HEK293 (cell line): ENCODE results near the gene MSMO1.

Experiments
- AEBP2 ChIP-seq: fragments of 450-650 bp; formaldehyde crosslinking; IDR thresholded peaks from 2 replicates; pipeline ENCODE4 v1.5.1; 2016; ENCODE audit warnings: missing biosample characterization, missing genetic modification characterization, borderline replicate concordance
- KLF1 ChIP-seq: fragments of 450-650 bp; formaldehyde crosslinking; IDR thresholded peaks from 2 replicates; pipeline ENCODE4 v1.5.1; 2016; ENCODE audit warnings: missing biosample characterization, missing genetic modification characterization
- KLF16 ChIP-seq: fragments of 450-650 bp; formaldehyde crosslinking; IDR thresholded peaks from 2 replicates; pipeline ENCODE4 v1.5.1; 2017; ENCODE audit warnings: missing biosample characterization, missing genetic modification characterization
- KLF17 ChIP-seq: fragments of 450-650 bp; formaldehyde crosslinking; IDR thresholded peaks from 2 replicates; pipeline ENCODE4 v1.5.1; 2016; ENCODE audit warnings: missing biosample characterization, missing genetic modification characterization
- REPIN1 ChIP-seq: fragments of 450-650 bp; formaldehyde crosslinking; IDR thresholded peaks from 2 replicates; pipeline ENCODE4 v1.5.1; 2017; ENCODE audit warnings: missing biosample characterization, missing genetic modification characterization, low read depth
- SCRT1 ChIP-seq: fragments of 450-650 bp; formaldehyde crosslinking; IDR thresholded peaks from 2 replicates; pipeline ENCODE4 v1.5.1; 2016; ENCODE audit warnings: missing biosample characterization, missing genetic modification characterization, borderline replicate concordance
- SP7 ChIP-seq: fragments of 450-650 bp; formaldehyde crosslinking; IDR thresholded peaks from 2 replicates; pipeline ENCODE4 v1.5.1; 2016; ENCODE audit warnings: missing biosample characterization, missing genetic modification characterization
- ZBTB48 ChIP-seq: fragments of 450-650 bp; formaldehyde crosslinking; IDR thresholded peaks from 2 replicates; pipeline ENCODE4 v1.5.1; 2016; ENCODE audit warnings: missing biosample characterization, missing genetic modification characterization
- ZNF140 ChIP-seq: fragments of 450-650 bp; formaldehyde crosslinking; IDR thresholded peaks from 2 replicates; pipeline ENCODE4 v1.5.1; 2016; ENCODE audit warnings: missing biosample characterization, missing genetic modification characterization
- ZNF169 ChIP-seq: fragments of 450-650 bp; formaldehyde crosslinking; IDR thresholded peaks from 2 replicates; pipeline ENCODE4 v1.5.1; 2016; ENCODE audit warnings: missing biosample characterization, missing genetic modification characterization
- ZNF18 ChIP-seq: fragments of 450-650 bp; formaldehyde crosslinking; IDR thresholded peaks from 2 replicates; pipeline ENCODE4 v1.5.1; 2016; ENCODE audit warnings: missing biosample characterization, missing genetic modification characterization
- ZNF23 ChIP-seq: fragments of 450-650 bp; formaldehyde crosslinking; IDR thresholded peaks from 2 replicates; pipeline ENCODE4 v1.5.1; 2016; ENCODE audit warnings: missing biosample characterization, missing genetic modification characterization, borderline replicate concordance
- ZNF311 ChIP-seq: fragments of 450-650 bp; formaldehyde crosslinking; IDR thresholded peaks from 2 replicates; pipeline ENCODE4 v1.5.1; 2017; ENCODE audit warnings: missing biosample characterization, missing genetic modification characterization, borderline replicate concordance
- ZNF354C ChIP-seq: fragments of 450-650 bp; formaldehyde crosslinking; IDR thresholded peaks from 2 replicates; pipeline ENCODE4 v1.5.1; 2016; ENCODE audit warnings: missing biosample characterization, missing genetic modification characterization, low read depth, borderline replicate concordance
- ZNF366 ChIP-seq: fragments of 450-650 bp; formaldehyde crosslinking; conservative IDR thresholded peaks from 2 replicates; pipeline ENCODE4 v1.5.1; 2016; ENCODE audit warnings: missing biosample characterization, missing genetic modification characterization
- ZNF600 ChIP-seq: fragments of 450-650 bp; formaldehyde crosslinking; IDR thresholded peaks from 2 replicates; pipeline ENCODE4 v1.5.1; 2016; ENCODE audit warnings: missing biosample characterization, missing genetic modification characterization
- ZNF837 ChIP-seq: fragments of 450-650 bp; formaldehyde crosslinking; IDR thresholded peaks from 2 replicates; pipeline ENCODE4 v1.5.1; 2016; ENCODE audit warnings: missing biosample characterization, missing genetic modification characterization
- ZSCAN18 ChIP-seq: fragments of 450-650 bp; formaldehyde crosslinking; IDR thresholded peaks from 2 replicates; pipeline ENCODE4 v1.5.1; 2016; ENCODE audit warnings: missing biosample characterization, missing genetic modification characterization
- ZSCAN23 ChIP-seq: fragments of 450-650 bp; formaldehyde crosslinking; IDR thresholded peaks from 2 replicates; pipeline ENCODE4 v1.5.1; 2016; ENCODE audit warnings: missing biosample characterization, missing genetic modification characterization
- TF ChIP-seq, protein P1 (sequence below): fragments of 450-650 bp; formaldehyde crosslinking; IDR thresholded peaks from 2 replicates; pipeline ENCODE4 v1.5.1; 2017; ENCODE audit warnings: missing biosample characterization, missing genetic modification characterization
- TF ChIP-seq, protein P2 (sequence below): fragments of 450-650 bp; formaldehyde crosslinking; IDR thresholded peaks from 2 replicates; pipeline ENCODE4 v1.5.1; 2016; ENCODE audit warnings: missing biosample characterization, missing genetic modification characterization, borderline replicate concordance
- TF ChIP-seq, protein P3 (sequence below): fragments of 450-650 bp; formaldehyde crosslinking; IDR thresholded peaks from 2 replicates; pipeline ENCODE4 v1.5.0; 2017; ENCODE audit warnings: missing biosample characterization, missing genetic modification characterization, borderline replicate concordance

Gene MSMO1

GRCh38 chr4:165378745-165379677, 51.5 kb downstream of the MSMO1 start, which contains the start of gene CPE (continued):
- TF ChIP-seq ZNF18 (tag by site-specific recombination) (no peak), KLF17 (tag by site-specific recombination) (no peak), REPIN1 (tag by site-specific recombination) (no peak), KLF1 (tag by site-specific recombination) (no peak), SCRT1 (no peak), ZNF354C (tag by site-specific recombination) (no peak), ZSCAN18 (tag by site-specific recombination) (no peak), ZNF140 (no peak), ZNF169 (no peak), KLF16 (0 out of 2 replicates have a peak, but pooled peaks have one; percentile 32), ZNF311 (tag by site-specific recombination) (no peak), ZNF837 (tag by site-specific recombination) (no peak), ZBTB48 (tag by site-specific recombination) (no peak), ZSCAN23 (tag by site-specific recombination) (no peak), ZNF366 (tag by site-specific recombination) (no peak), AEBP2 (tag by site-specific recombination) (no peak), ZNF600 (tag by site-specific recombination) (peak; percentile 74), ZNF23 (tag by site-specific recombination) (no peak), SP7 (tag by site-specific recombination) (peak; percentile 15; the same call in 1 of the 2 replicates)
- TF ChIP-seq, protein P1, sequence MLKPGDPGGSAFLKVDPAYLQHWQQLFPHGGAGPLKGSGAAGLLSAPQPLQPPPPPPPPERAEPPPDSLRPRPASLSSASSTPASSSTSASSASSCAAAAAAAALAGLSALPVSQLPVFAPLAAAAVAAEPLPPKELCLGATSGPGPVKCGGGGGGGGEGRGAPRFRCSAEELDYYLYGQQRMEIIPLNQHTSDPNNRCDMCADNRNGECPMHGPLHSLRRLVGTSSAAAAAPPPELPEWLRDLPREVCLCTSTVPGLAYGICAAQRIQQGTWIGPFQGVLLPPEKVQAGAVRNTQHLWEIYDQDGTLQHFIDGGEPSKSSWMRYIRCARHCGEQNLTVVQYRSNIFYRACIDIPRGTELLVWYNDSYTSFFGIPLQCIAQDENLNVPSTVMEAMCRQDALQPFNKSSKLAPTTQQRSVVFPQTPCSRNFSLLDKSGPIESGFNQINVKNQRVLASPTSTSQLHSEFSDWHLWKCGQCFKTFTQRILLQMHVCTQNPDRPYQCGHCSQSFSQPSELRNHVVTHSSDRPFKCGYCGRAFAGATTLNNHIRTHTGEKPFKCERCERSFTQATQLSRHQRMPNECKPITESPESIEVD, result no peak
- TF ChIP-seq, protein P2, sequence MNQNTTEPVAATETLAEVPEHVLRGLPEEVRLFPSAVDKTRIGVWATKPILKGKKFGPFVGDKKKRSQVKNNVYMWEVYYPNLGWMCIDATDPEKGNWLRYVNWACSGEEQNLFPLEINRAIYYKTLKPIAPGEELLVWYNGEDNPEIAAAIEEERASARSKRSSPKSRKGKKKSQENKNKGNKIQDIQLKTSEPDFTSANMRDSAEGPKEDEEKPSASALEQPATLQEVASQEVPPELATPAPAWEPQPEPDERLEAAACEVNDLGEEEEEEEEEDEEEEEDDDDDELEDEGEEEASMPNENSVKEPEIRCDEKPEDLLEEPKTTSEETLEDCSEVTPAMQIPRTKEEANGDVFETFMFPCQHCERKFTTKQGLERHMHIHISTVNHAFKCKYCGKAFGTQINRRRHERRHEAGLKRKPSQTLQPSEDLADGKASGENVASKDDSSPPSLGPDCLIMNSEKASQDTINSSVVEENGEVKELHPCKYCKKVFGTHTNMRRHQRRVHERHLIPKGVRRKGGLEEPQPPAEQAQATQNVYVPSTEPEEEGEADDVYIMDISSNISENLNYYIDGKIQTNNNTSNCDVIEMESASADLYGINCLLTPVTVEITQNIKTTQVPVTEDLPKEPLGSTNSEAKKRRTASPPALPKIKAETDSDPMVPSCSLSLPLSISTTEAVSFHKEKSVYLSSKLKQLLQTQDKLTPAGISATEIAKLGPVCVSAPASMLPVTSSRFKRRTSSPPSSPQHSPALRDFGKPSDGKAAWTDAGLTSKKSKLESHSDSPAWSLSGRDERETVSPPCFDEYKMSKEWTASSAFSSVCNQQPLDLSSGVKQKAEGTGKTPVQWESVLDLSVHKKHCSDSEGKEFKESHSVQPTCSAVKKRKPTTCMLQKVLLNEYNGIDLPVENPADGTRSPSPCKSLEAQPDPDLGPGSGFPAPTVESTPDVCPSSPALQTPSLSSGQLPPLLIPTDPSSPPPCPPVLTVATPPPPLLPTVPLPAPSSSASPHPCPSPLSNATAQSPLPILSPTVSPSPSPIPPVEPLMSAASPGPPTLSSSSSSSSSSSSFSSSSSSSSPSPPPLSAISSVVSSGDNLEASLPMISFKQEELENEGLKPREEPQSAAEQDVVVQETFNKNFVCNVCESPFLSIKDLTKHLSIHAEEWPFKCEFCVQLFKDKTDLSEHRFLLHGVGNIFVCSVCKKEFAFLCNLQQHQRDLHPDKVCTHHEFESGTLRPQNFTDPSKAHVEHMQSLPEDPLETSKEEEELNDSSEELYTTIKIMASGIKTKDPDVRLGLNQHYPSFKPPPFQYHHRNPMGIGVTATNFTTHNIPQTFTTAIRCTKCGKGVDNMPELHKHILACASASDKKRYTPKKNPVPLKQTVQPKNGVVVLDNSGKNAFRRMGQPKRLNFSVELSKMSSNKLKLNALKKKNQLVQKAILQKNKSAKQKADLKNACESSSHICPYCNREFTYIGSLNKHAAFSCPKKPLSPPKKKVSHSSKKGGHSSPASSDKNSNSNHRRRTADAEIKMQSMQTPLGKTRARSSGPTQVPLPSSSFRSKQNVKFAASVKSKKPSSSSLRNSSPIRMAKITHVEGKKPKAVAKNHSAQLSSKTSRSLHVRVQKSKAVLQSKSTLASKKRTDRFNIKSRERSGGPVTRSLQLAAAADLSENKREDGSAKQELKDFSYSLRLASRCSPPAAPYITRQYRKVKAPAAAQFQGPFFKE (tag by site-specific recombination), result no peak
- TF ChIP-seq, protein P3, sequence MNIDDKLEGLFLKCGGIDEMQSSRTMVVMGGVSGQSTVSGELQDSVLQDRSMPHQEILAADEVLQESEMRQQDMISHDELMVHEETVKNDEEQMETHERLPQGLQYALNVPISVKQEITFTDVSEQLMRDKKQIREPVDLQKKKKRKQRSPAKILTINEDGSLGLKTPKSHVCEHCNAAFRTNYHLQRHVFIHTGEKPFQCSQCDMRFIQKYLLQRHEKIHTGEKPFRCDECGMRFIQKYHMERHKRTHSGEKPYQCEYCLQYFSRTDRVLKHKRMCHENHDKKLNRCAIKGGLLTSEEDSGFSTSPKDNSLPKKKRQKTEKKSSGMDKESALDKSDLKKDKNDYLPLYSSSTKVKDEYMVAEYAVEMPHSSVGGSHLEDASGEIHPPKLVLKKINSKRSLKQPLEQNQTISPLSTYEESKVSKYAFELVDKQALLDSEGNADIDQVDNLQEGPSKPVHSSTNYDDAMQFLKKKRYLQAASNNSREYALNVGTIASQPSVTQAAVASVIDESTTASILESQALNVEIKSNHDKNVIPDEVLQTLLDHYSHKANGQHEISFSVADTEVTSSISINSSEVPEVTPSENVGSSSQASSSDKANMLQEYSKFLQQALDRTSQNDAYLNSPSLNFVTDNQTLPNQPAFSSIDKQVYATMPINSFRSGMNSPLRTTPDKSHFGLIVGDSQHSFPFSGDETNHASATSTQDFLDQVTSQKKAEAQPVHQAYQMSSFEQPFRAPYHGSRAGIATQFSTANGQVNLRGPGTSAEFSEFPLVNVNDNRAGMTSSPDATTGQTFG (tag by site-specific recombination), result no peak
